CD4-positive, alpha-beta T cell (primary cell): ENCODE data around the gene CCT7. TPM values are rescaled to one million over a fixed set of nuclear protein-coding genes. Genes with fewer than 3 reads are reported as not detected.

ENCODE experiments used
- ATAC-seq: fragments of 200-7000 bp; cut with Tn5 transposase; one replicate; pipeline ENCODE4 v1.10.0; 2022; ENCODE audit warnings: mild to moderate bottlenecking; ENCODE audit not compliant: poor library complexity
- CTCF ChIA-PET: fragments of 350-600 bp; sonication (Branson Sonifier 250); formaldehyde crosslinking; loops from one replicate; lab custom pipeline; 2021; ENCODE audit warnings: antibody characterized with exemption, inconsistent platforms; lab: Charles Lee
- POLR2A ChIA-PET: fragments of 350-600 bp; sonication (Branson Sonifier 250); formaldehyde crosslinking; loops from one replicate; lab custom pipeline; 2021; ENCODE audit warnings: antibody characterized with exemption, inconsistent platforms; lab: Charles Lee
- DNase-seq, 14 experiments: peaks; one replicate each; pipeline ENCODE4 v3.0.0-alpha.2; 2013 to 2020; ENCODE audit warnings: mixed read lengths in 2 of 14
- H3K27ac ChIP-seq, 2 donors: one replicate each; pipeline versions ENCODE4 v1.5.1 to v1.7.0; 2013; ENCODE audit warnings: low read length in 2 of 2, low read depth in 1 of 2, mild to moderate bottlenecking in 1 of 2
- H3K27me3 ChIP-seq, 2 experiments: 1 replicate in 1 of 2; 2 replicates in 1 of 2; pipeline versions ENCODE4 v1.6.1 to v1.7.0; 2013; ENCODE audit warnings: low read length in 2 of 2, control low read depth in 1 of 2, mild to moderate bottlenecking in 1 of 2, moderate library complexity in 1 of 2; ENCODE audit not compliant: insufficient read depth in 2 of 2, control insufficient read depth in 1 of 2
- H3K36me3 ChIP-seq: one replicate; pipeline ENCODE4 v1.6.1; 2013; ENCODE audit warnings: low read length, control low read depth; ENCODE audit not compliant: insufficient read depth
- H3K4me1 ChIP-seq: one replicate; pipeline ENCODE4 v1.6.1; 2013; ENCODE audit warnings: low read length, control low read depth; ENCODE audit not compliant: insufficient read depth
- H3K4me3 ChIP-seq: one replicate; pipeline ENCODE4 v1.5.1; 2013; ENCODE audit warnings: mild to moderate bottlenecking, low read length, moderate library complexity
- H3K9me3 ChIP-seq, 2 experiments: 1 replicate in 1 of 2; 2 replicates in 1 of 2; pipeline versions ENCODE4 v1.6.1 to v1.7.0; 2013; ENCODE audit warnings: low read length in 2 of 2, mild to moderate bottlenecking in 2 of 2, control low read depth in 1 of 2, moderate library complexity in 1 of 2; ENCODE audit not compliant: control insufficient read depth in 1 of 2, insufficient read depth in 1 of 2
- H3K27ac Mint-ChIP-seq: one replicate; pipeline ENCODE4 v1.8.0; 2020; ENCODE audit warnings: mixed read lengths
- H3K27me3 Mint-ChIP-seq: one replicate; pipeline ENCODE4 v1.8.0; 2021; ENCODE audit warnings: mixed read lengths
- H3K36me3 Mint-ChIP-seq: one replicate; pipeline ENCODE4 v1.8.0; 2021; ENCODE audit warnings: low read depth, mixed read lengths
- H3K4me1 Mint-ChIP-seq: one replicate; pipeline ENCODE4 v1.8.0; 2021; ENCODE audit warnings: low read depth, mixed read lengths
- H3K4me3 Mint-ChIP-seq: one replicate; pipeline ENCODE4 v1.8.0; 2020; ENCODE audit warnings: mild to moderate bottlenecking, mixed read lengths
- H3K9me3 Mint-ChIP-seq: one replicate; pipeline ENCODE4 v1.8.0; 2020; ENCODE audit warnings: mixed read lengths
- intact Hi-C, 2 experiments: fragments of 100-400 bp; cut with DNase I in 1 of 2; cut with micrococcal nuclease in 1 of 2; formaldehyde crosslinking; loops; one replicate each; pipeline versions ENCODE4 v1.15.1 to v1.9.0; 2023 to 2025; cut with DNase I, micrococcal nuclease
- total RNA-seq, 174 experiments: library from RNA in 2 of 174; stranded (reverse) in 2 of 174; gene quantifications; one replicate each; pipeline ENCODE4 v1.2.3 and lab custom pipeline; 2021 to 2026
- TF ChIP-seq, protein P1 (sequence below): fragments of 200-600 bp; IDR thresholded peaks from one replicate; pipeline ENCODE4 v1.8.0; 2022; ENCODE audit warnings: antibody characterized with exemption, mild to moderate bottlenecking

Gene CCT7
- total RNA-seq, 2 experiments from 2014 or later = 86.9 to 96.9 TPM

DNA sequence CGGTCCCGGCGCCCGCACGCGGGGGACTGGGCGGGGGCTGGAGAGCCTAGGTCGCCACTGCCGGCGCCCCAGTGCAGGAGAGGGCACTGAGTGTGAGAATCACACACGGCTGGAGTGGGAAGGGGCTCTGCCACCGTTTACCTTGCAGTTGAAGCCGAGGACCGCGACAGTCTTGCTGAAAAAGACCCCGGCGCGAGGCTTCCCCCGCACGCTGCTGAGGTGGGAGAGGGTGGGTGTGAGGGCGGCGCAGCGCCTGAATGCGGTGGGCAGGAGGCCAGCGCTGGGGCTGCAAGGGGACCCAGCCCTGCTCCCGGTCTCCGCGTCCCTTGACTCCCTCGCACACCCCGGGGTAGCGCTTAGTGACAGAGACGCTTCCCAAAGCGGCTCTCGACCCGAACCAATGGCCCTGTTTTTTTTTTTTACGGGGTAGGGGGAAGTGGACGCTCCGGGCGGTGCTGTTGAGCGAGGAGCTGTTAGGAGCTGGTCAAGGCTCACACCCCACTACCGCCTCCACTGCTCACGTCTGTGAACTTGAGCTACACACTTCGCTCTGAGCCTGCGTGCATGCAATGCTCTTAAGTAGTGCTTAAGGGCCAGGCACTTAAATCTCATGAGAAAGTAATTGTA, 30.9 kb upstream of the CCT7 start:
- no peak overlapping the region for H3K4me3 Mint-ChIP-seq
- peaks cover 74% of the 10 kb centered on the region for H3K27me3 Mint-ChIP-seq
- Histone ChIP-seq H3K27me3 (peaks cover 39 to 54% of the 10 kb centered on the region in 2 experiments), H3K36me3 (no peaks in the 10 kb centered on the region), H3K27ac (no peak overlapping the region), H3K9me3 (peaks cover 0 to 10% of the 10 kb centered on the region in 2 experiments), H3K4me3 (no peak overlapping the region), H3K4me1 (peaks cover 18% of the 10 kb centered on the region)
- peaks cover 7% of the 10 kb centered on the region for H3K4me1 Mint-ChIP-seq
- H3K36me3 Mint-ChIP-seq = no peaks in the 10 kb centered on the region
- POLR2A ChIA-PET = no interaction called here
- CTCF ChIA-PET = interaction anchor here (1.5 to 1.7 kb wide), 2 partner anchors 26 kb away, joined by 4 to 5 read pairs; no protein-coding TSS in a partner anchor
- TF ChIP-seq, protein P1, sequence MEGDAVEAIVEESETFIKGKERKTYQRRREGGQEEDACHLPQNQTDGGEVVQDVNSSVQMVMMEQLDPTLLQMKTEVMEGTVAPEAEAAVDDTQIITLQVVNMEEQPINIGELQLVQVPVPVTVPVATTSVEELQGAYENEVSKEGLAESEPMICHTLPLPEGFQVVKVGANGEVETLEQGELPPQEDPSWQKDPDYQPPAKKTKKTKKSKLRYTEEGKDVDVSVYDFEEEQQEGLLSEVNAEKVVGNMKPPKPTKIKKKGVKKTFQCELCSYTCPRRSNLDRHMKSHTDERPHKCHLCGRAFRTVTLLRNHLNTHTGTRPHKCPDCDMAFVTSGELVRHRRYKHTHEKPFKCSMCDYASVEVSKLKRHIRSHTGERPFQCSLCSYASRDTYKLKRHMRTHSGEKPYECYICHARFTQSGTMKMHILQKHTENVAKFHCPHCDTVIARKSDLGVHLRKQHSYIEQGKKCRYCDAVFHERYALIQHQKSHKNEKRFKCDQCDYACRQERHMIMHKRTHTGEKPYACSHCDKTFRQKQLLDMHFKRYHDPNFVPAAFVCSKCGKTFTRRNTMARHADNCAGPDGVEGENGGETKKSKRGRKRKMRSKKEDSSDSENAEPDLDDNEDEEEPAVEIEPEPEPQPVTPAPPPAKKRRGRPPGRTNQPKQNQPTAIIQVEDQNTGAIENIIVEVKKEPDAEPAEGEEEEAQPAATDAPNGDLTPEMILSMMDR = no peak
- intact Hi-C loops = no loop called here
- H3K27ac Mint-ChIP-seq = no peak overlapping the region
- no peak for DNase-seq
- no peak for ATAC-seq
- H3K9me3 Mint-ChIP-seq = no peaks in the 10 kb centered on the region

DNA sequence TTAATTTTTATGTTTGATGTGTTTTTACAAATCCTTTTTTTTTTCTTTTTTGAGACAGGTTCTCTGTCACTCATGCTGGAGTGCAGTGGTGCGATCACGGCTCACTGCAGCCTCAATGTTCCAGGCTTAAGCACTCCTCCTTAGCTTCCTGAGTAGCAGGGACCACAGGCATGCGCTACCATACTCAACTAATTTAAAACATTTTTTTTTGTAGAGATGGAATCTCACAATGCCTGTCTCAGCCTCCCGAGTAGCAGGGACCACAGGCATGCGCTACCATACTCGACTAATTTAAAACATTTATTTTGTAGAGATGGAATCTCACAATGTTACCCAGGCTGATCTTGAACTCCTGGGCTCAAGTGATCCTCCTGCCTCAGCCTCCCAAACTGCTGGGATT, 28.5 kb upstream of the CCT7 start:
- Histone ChIP-seq H3K9me3 (peaks cover 0 to 10% of the 10 kb centered on the region in 2 experiments), H3K27ac (no peak overlapping the region), H3K4me1 (peaks cover 18% of the 10 kb centered on the region), H3K36me3 (no peaks in the 10 kb centered on the region), H3K4me3 (no peak overlapping the region), H3K27me3 (peaks cover 39 to 54% of the 10 kb centered on the region in 2 experiments)
- Mint-ChIP-seq H3K4me1 (peaks cover 7% of the 10 kb centered on the region), H3K27me3 (peaks cover 72% of the 10 kb centered on the region), H3K36me3 (no peaks in the 10 kb centered on the region), H3K27ac (no peak overlapping the region), H3K9me3 (no peaks in the 10 kb centered on the region), H3K4me3 (no peak overlapping the region)
- TF ChIP-seq, protein P1 = no peak
- intact Hi-C loops = no loop called here
- ChIA-PET CTCF (no interaction called here), POLR2A (no interaction called here)
- ATAC-seq (no peak), DNase-seq (no peak)

DNA sequence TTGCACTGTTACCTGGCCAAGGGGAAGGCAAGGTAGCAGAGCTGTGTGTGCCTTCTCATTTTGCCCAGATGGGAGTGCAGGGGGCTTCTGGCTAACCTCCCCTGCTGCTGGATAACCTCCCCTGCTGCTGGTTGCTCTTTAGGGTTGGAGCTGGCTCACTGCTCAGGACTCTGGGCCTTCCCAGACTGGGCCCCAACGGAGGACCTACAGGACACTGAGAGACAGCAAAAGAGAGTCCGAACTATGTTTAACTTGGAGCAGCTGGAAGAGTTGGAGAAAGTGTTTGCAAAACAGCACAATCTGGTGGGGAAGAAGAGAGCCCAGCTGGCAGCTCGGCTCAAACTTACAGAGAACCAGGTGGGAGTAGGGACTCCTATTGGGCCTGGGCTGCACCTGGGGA, 25.9 kb upstream of the CCT7 start:
- Histone ChIP-seq H3K36me3 (no peaks in the 10 kb centered on the region), H3K27me3 (peaks cover 24 to 33% of the 10 kb centered on the region in 2 experiments), H3K4me1 (peaks cover 17% of the 10 kb centered on the region), H3K9me3 (no peaks in the 10 kb centered on the region), H3K4me3 (no peak overlapping the region), H3K27ac (no peak overlapping the region)
- Mint-ChIP-seq H3K4me3 (no peak overlapping the region), H3K9me3 (no peaks in the 10 kb centered on the region), H3K36me3 (no peaks in the 10 kb centered on the region), H3K27me3 (peaks cover 57% of the 10 kb centered on the region), H3K4me1 (peaks cover 11% of the 10 kb centered on the region), H3K27ac (no peak overlapping the region)
- no peak for DNase-seq
- ChIA-PET POLR2A (no interaction called here), CTCF (interaction anchor here (0.7 kb wide), 1 partner anchor 315 kb away, joined by 5 read pairs; no protein-coding TSS in a partner anchor)
- intact Hi-C loops = no loop called here
- TF ChIP-seq, protein P1 = no peak
- ATAC-seq = no peak
